ENCODE results near the gene FOXJ1. TPM values are rescaled to one million over a fixed set of nuclear protein-coding genes. Genes with fewer than 3 reads are reported as not detected.

FOXJ1 gene
- total and polyA plus RNA-seq, 9 donors: 0.23 to 168 (median 5.8) TPM; not detected in 2

DNA sequence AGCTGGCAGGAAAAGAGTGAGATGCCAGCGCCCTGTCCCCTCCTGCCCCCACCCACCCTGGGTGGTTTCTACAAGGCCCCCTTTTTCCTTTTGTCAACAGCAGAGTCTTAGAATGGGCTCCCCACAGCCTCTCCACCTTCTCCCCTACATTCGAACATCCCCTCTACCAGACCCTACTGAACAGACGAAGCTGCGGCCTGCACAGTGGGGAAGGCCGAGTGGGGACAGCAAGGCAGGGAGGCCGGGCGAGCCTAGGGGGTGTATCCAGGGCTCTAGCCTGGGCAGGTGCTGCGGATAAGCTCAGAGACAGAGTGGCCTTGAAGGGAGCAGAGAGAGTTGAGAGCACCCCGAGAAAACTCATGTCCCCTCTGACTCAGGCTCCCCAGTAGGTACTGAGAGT, 54.7 kb downstream of the FOXJ1 start:
- Histone ChIP-seq H3K36me3 (no peaks in the 10 kb centered on the region), H3K4me1 (ENCODE audit: insufficient read depth) (no peaks in the 10 kb centered on the region), H3K9me3 (no peaks in the 10 kb centered on the region), H3K27ac (no peak overlapping the region), H3K27me3 (no peaks in the 10 kb centered on the region), H3K4me3 (no peak overlapping the region)
- WGBS, 3 donors: 93 to 97% (median 94%) methylated on average over 9 of the region's 9 CpGs
- intact Hi-C loops (cut with DNase I): no loop called here
- DNase-seq: no peak
- TF ChIP-seq EP300 (IDR thresholded peaks at IDR 0.05) (no peak), POLR2A (IDR thresholded peaks at IDR 0.05) (no peak)
- TF ChIP-seq, protein P1, sequence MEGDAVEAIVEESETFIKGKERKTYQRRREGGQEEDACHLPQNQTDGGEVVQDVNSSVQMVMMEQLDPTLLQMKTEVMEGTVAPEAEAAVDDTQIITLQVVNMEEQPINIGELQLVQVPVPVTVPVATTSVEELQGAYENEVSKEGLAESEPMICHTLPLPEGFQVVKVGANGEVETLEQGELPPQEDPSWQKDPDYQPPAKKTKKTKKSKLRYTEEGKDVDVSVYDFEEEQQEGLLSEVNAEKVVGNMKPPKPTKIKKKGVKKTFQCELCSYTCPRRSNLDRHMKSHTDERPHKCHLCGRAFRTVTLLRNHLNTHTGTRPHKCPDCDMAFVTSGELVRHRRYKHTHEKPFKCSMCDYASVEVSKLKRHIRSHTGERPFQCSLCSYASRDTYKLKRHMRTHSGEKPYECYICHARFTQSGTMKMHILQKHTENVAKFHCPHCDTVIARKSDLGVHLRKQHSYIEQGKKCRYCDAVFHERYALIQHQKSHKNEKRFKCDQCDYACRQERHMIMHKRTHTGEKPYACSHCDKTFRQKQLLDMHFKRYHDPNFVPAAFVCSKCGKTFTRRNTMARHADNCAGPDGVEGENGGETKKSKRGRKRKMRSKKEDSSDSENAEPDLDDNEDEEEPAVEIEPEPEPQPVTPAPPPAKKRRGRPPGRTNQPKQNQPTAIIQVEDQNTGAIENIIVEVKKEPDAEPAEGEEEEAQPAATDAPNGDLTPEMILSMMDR (IDR thresholded peaks at IDR 0.05): no peak

Small RNA genes lying within 50 kb of the gene (microRNA-seq; reads per million reads assigned to microRNA genes)
- gene MIR6868: 1.9 to 2.9 (median 2.8) reads per million in 3 donors

Small RNA genes lying within 50 kb of the gene (small RNA-seq; reads per million reads assigned to genes)
- not detected for gene MIR6868

Other genes starting within 250 kb of the FOXJ1 start
- 10 to 100 TPM; 17.3 to 28.0 (median 24.3) TPM for gene TRIM65, start 244.3 kb downstream of the FOXJ1 start, total RNA-seq
- gene TRIM65, start 244.3 kb downstream of the FOXJ1 start, polyA plus RNA-seq: 10 to 100 TPM; 10.4 to 18.5 TPM
- 10 to 100 TPM; 30.4 to 93.0 (median 83.4) TPM for gene MRPL38, start 236.4 kb downstream of the FOXJ1 start, total RNA-seq
- 10 to 100 TPM; 14.5 to 51.4 TPM for gene MRPL38, start 236.4 kb downstream of the FOXJ1 start, polyA plus RNA-seq
- gene FBF1, start 200.2 kb downstream of the FOXJ1 start, total RNA-seq: 10 to 100 TPM in 4 of 7 donors, 1 to 10 TPM in 3; 5.0 to 14.9 (median 11.2) TPM
- gene FBF1, start 200.2 kb downstream of the FOXJ1 start, polyA plus RNA-seq: 1 to 10 TPM; 3.0 to 7.8 TPM
- 10 to 100 TPM; 20.1 to 53.0 (median 41.1) TPM for gene ACOX1, start 162.1 kb downstream of the FOXJ1 start, total RNA-seq
- 10 to 100 TPM; 10.6 to 24.6 TPM for gene ACOX1, start 162.1 kb downstream of the FOXJ1 start, polyA plus RNA-seq
- gene TEN1, start 162.0 kb downstream of the FOXJ1 start, total RNA-seq: 10 to 100 TPM in 5 of 7 donors, 1 to 10 TPM in 2; 7.4 to 16.3 (median 10.5) TPM
- 10 to 100 TPM in 1 of 2 donors, 1 to 10 TPM in 1; 6.1 to 18.1 TPM for gene TEN1, start 162.0 kb downstream of the FOXJ1 start, polyA plus RNA-seq
- 1 to 10 TPM; 1.3 to 8.5 (median 5.5) TPM for gene CDK3, start 140.4 kb downstream of the FOXJ1 start, total RNA-seq
- gene CDK3, start 140.4 kb downstream of the FOXJ1 start, polyA plus RNA-seq: 10 to 100 TPM in 1 of 2 donors, 1 to 10 TPM in 1; 3.6 to 10.8 TPM
- gene EVPL, start 113.9 kb downstream of the FOXJ1 start, total RNA-seq: 1 to 10 TPM in 5 of 7 donors, under 1 TPM in 2; 0.33 to 7.2 (median 1.0) TPM
- gene EVPL, start 113.9 kb downstream of the FOXJ1 start, polyA plus RNA-seq: under 1 TPM; 0.15 TPM
- gene SRP68, start 68.7 kb downstream of the FOXJ1 start, total RNA-seq: 10 to 100 TPM; 33.0 to 83.2 (median 70.9) TPM
- gene SRP68, start 68.7 kb downstream of the FOXJ1 start, polyA plus RNA-seq: 100 to 1,000 TPM in 1 of 2 donors, 10 to 100 TPM in 1; 47.3 to 101 TPM
- gene GALR2, start 66.5 kb downstream of the FOXJ1 start, total RNA-seq: under 1 TPM in 1 of 7 donors, not detected in 6; 0.34 TPM
- gene GALR2, start 66.5 kb downstream of the FOXJ1 start, polyA plus RNA-seq: not detected
- under 1 TPM in 3 of 7 donors, not detected in 4; 0.10 to 0.52 (median 0.34) TPM for gene ZACN, start 62.1 kb downstream of the FOXJ1 start, total RNA-seq
- gene ZACN, start 62.1 kb downstream of the FOXJ1 start, polyA plus RNA-seq: 1 to 10 TPM in 1 of 2 donors, not detected in 1; 1.1 TPM
- gene EXOC7, start 37.5 kb downstream of the FOXJ1 start, total RNA-seq: 100 to 1,000 TPM in 5 of 7 donors, 10 to 100 TPM in 2; 46.9 to 121 (median 115) TPM
- 10 to 100 TPM; 54.0 to 94.8 TPM for gene EXOC7, start 37.5 kb downstream of the FOXJ1 start, polyA plus RNA-seq
- 1 to 10 TPM; 1.3 to 4.3 (median 2.6) TPM for gene RNF157, start 99.2 kb upstream of the FOXJ1 start, total RNA-seq
- gene RNF157, start 99.2 kb upstream of the FOXJ1 start, polyA plus RNA-seq: 1 to 10 TPM; 1.4 to 1.9 TPM
- 10 to 100 TPM in 6 of 7 donors, 1 to 10 TPM in 1; 6.8 to 21.9 (median 14.4) TPM for gene UBALD2, start 124.1 kb upstream of the FOXJ1 start, total RNA-seq
- gene UBALD2, start 124.1 kb upstream of the FOXJ1 start, polyA plus RNA-seq: 10 to 100 TPM in 1 of 2 donors, 1 to 10 TPM in 1; 3.6 to 13.9 TPM
- gene QRICH2, start 167.0 kb upstream of the FOXJ1 start, total RNA-seq: 1 to 10 TPM; 1.1 to 3.8 (median 1.5) TPM
- gene QRICH2, start 167.0 kb upstream of the FOXJ1 start, polyA plus RNA-seq: 1 to 10 TPM in 1 of 2 donors, under 1 TPM in 1; 0.42 to 1.9 TPM
- 10 to 100 TPM; 26.1 to 50.4 (median 44.5) TPM for gene PRPSAP1, start 212.7 kb upstream of the FOXJ1 start, total RNA-seq
- gene PRPSAP1, start 212.7 kb upstream of the FOXJ1 start, polyA plus RNA-seq: 10 to 100 TPM; 42.9 to 57.9 TPM
- 1 to 10 TPM; 1.8 to 9.2 (median 3.7) TPM for gene SPHK1, start 243.4 kb upstream of the FOXJ1 start, total RNA-seq
- gene SPHK1, start 243.4 kb upstream of the FOXJ1 start, polyA plus RNA-seq: 1 to 10 TPM in 1 of 2 donors, under 1 TPM in 1; 0.80 to 4.0 TPM

Data from ovary (tissue), 9 donors.